Activated gamma-delta T cell treated with anti-CD3 and anti-CD28 coated beads, Interleukin-2, amount 50 U/mL, for 16 hours (primary cell): ENCODE data around the gene C1orf159.
"Not testable (repeated sequence)": the region's sequence is repeated elsewhere in the genome, so short reads cannot be mapped to it uniquely, and the experiment has no call there.

ENCODE experiments used
- DNase-seq: peaks from one replicate; pipeline ENCODE4 v3.0.0-alpha.2; 2020; ENCODE audit warnings: low read depth

C1orf159 gene

GRCh38 chr1:1115786-1116700 is at the start of gene C1orf159:
TSS of gene C1orf159 (minus strand) at chr1:1116089. CDS start at chr1:1091543, 24,546 bp downstream.
- peak; percentile 98 for DNase-seq

DNA sequence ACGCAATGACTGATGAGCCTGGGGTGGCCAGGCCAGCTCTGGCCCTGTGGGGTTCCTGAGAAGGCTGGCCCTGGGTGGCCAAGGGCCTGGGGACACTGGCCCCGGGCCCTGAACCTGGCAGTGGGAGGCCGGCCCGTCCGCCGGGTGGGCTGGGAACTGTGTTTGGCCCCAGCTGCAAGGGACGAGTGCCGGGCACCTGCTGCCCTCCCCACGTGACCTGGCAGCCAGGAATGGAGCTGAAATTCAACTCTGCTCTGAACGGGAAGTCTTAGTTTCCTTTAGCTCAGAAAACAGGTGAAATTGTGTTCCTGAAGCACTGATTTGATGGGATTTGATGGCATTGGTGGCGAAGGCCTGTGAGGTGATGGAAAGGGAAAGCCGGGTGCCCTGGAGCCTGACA is 49.6 kb upstream of the C1orf159 start:
- no peak for DNase-seq

DNA sequence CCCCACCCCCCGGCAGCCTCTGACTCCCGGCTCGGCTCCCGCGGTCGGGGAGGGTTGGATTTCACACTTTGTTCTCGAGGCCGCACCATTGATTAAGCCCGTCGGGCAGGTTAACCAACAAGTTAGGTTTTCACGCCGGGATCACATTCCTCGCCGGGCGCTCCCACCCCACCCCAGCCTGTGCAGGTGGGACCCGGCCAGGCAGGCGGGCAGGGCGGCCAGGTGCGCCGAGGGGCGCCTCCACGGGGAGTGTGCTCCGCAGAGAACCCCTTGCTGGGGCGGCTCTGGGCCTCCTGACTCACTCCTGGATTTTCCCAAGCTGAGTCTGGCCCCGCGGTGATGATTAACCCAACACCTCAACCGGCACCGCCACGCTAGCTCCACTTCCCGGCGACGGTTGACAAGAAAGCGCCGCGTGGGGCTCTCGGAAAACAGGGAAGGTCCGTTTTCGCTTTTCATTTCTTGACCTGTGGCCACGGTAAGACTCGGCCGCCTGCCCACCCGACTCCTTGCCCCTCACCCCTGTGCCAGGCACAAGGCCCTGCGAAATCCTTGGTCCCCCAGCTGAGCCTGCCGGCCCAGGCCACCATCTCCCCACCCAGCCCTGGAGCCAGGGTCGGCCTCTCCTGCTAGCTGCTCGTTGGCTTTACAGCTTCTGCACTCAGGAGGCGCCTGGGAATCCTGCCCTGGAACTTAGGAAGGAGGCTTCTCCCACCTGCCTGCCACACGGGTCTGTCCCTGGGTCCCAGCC is 49.0 kb upstream of the C1orf159 start:
- no peak for DNase-seq

GRCh38 chr1:1164361-1164700 is 48.4 kb upstream of the C1orf159 start:
- no peak for DNase-seq

- no peak for DNase-seq
Observed at GRCh38 chr1:1163538-1164070, 47.7 kb upstream of the C1orf159 start.

GRCh38 chr1:1162597-1163537 is 47.0 kb upstream of the C1orf159 start:
- no peak for DNase-seq

- no peak for DNase-seq
Observed at GRCh38 chr1:1161683-1162079, 45.8 kb upstream of the C1orf159 start.

DNA sequence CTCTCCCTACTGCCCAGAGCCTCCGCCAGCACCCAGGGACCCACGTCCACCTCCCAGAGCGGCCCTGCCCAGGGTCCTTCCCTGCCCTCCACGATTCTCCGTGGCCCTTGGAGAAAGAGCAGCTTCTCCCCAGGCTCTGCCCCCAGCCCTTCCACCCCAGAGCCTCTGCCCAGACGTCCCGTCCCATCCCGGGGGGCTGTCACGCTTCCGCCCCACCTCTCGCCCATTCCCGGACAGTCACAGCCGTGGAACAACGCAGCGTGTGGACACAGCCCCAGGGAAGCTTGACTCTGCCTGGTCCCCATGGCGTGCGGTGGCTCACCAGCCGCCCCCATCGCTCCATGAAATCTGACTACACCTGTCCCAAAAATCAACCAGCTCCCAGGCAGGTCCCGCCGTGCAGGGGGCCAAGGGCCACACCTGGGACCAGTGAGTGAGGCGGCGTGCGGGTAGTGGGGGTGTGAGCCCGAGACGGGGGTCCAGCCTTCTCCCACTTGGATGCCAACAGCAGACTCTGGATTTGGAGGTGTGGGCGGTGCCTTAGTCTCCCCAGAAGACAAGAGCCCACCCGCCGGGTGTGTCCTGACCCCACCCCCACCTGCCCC is 45.3 kb upstream of the C1orf159 start:
- no peak for DNase-seq

DNA sequence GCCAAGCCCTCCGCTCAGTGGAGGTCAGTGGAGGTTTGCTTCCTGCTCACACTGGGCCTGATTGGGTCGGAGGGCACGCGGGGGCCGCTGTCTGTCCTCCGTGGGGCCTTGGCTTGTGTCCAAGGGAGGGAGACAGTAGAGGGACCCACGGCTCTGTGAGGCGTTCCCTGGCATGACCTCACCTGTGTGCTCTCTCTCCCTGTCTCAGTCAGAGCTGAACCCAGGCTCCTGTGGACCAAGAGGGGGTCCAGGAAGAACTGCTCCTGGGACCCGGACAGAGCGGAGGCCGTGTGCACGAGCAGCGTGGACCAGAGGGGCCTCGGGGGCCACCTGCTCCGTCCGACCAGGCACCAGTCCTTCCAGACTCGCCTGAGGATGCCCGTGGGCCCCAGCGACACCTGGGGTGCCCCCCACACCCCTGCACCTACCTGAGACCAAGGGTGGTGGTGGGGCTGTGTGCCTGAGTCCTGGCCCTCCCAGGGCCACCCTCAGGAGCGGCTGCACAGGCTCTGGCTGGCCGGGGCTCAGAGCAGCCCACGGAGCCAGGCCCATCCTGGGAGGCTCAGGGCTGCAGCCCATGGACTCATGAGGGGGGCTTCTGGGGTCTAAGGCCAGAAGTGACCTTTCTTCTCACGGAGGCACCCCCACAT is 44.5 kb upstream of the C1orf159 start:
- no peak for DNase-seq

DNA sequence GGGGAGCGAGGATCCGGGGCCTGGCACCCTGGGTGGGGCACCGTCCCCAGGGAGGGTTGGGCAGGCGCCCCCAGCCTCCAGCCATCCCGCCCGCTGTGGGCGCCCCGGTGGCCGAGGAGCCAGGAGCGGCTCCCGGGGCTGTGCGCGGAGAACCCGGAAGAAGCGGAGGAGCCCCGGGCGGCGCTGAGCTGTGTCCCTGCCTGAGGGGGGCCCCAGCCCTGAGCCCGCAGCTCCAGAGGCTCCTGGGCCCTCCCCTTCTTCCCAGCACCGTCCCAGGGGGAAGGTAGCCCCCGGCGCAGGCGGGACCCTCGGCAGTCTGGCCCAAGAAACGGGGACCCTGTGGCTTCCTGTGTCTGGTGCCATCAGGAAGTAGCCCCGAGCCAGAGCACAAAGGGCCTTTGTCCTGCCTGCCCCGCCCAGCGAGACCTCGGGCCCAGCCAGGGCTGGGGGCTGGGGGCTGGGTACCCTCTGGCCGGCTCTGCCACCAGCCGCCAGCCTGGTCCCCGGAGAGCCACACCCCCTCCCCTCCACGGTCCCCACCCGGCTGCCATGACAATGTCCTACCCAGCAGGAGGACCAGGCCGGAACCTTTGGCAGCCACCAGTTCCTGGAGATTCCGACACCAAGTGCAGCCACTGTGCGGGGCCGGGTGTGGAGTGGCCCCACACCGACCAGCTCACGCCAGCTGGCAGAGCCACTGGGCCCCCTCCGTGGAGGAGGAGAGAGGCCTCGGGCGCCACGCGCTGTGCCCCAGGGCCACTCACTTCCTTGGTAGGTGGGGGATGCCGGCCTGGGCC is 42.2 kb upstream of the C1orf159 start:
- DNase-seq = no peak

DNA sequence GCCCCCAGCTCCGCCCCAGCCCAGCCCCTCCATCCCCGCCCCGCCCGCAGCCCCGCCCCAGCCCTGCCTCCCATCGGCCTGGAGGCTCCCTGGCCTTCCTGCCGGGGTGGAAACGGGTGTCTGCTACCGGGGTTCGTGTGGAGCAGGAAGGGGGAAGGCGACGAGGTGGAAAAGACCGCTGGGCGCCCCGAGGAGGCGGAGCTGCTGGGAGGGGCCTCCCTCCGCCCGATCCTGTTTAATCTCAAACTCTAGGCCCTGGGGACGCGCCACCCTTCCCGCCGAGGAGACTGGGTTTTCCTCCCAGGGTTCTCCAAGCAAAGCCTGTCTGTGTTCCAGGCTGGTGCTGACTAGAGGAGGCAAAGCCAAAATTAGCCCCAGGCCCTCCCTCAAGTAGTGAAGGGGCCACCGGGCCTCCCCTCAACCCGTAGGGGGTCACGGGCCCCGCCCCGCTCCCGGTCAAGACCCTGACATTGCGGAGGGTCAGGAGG is 41.6 kb upstream of the C1orf159 start:
- DNase-seq = no peak

- DNase-seq = no peak
Observed at GRCh38 chr1:1157033-1157365, 41.1 kb upstream of the C1orf159 start.

DNA sequence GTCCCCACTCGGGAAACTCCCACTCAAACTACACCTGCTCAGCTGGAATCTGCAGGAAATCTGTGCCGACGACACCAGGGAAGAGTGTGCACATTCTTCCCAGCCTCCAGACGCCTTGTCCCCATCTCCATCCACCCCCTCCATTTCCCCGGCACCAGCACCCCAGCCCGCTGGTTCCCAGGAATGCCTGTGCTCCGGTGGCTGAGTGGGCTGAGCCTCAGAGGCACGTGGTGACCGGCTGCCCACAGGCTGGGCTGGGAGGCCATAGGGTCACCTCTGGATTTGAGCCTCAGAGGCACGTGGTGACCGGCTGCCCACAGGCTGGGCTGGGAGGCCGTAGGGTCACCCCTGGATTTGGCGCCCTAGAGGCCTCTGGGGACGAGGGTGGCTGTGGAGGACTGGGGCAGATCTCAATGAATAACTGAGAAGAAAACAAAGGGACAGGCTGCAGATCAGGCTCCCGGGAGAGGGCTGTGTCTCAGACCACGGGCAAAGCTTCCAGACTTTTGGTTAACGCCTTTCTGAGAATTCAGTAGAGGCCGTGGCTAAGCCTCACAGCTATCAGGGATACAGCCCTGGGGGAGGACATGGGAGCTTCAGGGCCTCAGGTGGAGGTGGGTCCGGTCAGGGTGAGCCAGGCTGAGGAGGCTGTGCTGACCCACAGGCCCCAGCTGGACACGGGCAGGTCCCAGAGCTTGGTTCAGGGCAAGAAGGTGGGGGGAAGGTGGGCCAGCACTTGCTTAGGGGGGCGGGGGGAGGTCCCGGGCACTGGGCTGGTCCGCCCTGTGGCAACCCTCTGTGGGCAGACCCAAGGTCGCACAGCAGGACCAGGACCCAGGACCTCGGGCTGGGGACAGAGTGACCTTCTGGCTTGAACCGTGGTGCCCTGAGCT is 40.5 kb upstream of the C1orf159 start:
- no peak for DNase-seq

DNA sequence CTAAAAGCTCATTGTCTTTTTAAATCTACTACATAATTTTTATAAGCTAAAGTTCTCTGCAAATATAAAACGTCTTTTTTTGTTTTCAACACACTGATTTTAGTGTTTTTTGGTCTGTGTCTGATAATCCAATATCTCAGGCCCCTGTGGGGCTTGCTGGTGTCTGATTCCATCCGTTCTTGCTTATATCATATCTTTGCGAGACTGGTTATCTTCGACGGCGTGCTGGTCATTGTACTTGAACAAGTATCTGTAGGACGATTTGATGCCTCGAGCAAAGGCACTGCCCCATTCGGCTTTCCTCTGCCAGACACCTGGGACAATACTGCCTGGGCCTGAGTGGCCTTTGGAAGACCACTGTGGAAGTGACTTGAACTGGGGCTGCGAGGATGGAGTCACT is 39.4 kb upstream of the C1orf159 start:
- no peak for DNase-seq

GRCh38 chr1:1153874-1154273 is 38.0 kb upstream of the C1orf159 start:
- no peak for DNase-seq

GRCh38 chr1:1153215-1153614 is 37.3 kb upstream of the C1orf159 start:
- not testable (repeated sequence) for DNase-seq

GRCh38 chr1:1152431-1152830 is 36.5 kb upstream of the C1orf159 start:
- DNase-seq = not testable (repeated sequence)

DNA sequence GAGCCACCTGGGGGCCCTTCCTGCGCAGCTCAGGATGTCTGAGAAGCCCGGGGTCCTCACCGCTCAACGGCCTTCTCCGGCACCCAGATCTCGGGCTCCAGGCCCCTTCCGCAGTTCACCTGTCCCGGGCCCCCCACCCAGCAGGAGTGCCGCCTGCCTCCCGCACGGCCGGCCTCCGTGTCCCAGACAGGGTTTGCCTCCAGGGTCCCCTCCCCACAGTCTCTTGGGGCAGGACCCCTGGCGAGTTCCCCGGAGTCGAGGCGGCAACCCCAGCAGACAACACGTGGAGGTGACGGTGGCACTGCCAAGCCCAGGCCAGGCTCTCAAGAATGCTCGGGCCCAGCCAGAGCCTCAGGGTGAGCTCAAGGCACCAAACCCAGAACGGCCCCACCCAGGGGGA is 35.4 kb upstream of the C1orf159 start:
- DNase-seq = no peak

- no peak for DNase-seq
Observed at GRCh38 chr1:1150100-1150499, 34.2 kb upstream of the C1orf159 start.
